Stomach (tissue), 9 donors: Measurements from ENCODE around the gene GZF1. TPM values are rescaled to one million over a fixed set of nuclear protein-coding genes. Genes with fewer than 3 reads are reported as not detected.
"Not testable (repeated sequence)": the region's sequence is repeated elsewhere in the genome, so short reads cannot be mapped to it uniquely, and the experiment has no call there.

Experiments
- DNase-seq, 2 donors: peaks; one replicate each; pipeline versions ENCODE4 v3.0.0 to v3.0.0-alpha.2; 2013 to 2019
- H3K27ac ChIP-seq, 5 donors: fragments of 200-600 bp in 4 of 5; sonication (generic) in 4 of 5; one replicate each; pipeline ENCODE4 v1.5.1; 2013 to 2019; ENCODE audit warnings: mild to moderate bottlenecking in 1 of 5, moderate library complexity in 1 of 5
- H3K27me3 ChIP-seq, 3 donors: fragments of 200-600 bp; sonication (generic); one replicate each; pipeline ENCODE4 v1.5.1; 2017 to 2019; ENCODE audit warnings: mixed run types in 1 of 3
- H3K36me3 ChIP-seq, 4 donors: fragments of 200-600 bp; sonication (generic); 1 replicate in 3 of 4; 2 replicates in 1 of 4; pipeline ENCODE4 v1.5.1; 2016 to 2019
- H3K4me1 ChIP-seq, 4 donors: fragments of 200-600 bp; sonication (generic); one replicate each; pipeline ENCODE4 v1.5.1; 2016 to 2019
- H3K4me3 ChIP-seq, 4 donors: fragments of 200-600 bp; sonication (generic) in 3 of 4; one replicate each; pipeline ENCODE4 v1.5.1; 2016 to 2019; ENCODE audit warnings: mild to moderate bottlenecking in 1 of 4
- H3K9me3 ChIP-seq, 4 donors: fragments of 200-600 bp; sonication (generic); one replicate each; pipeline ENCODE4 v1.5.1; 2016 to 2019
- EP300 ChIP-seq: sonication (generic); formaldehyde crosslinking; IDR thresholded peaks from one replicate; pipeline ENCODE4 v1.6.1; 2017; ENCODE audit warnings: antibody characterized with exemption
- POLR2A ChIP-seq, 4 donors: fragments of 450-650 bp; IDR thresholded peaks; one replicate each; pipeline ENCODE4 v1.6.1; 2016; ENCODE audit warnings: antibody characterized with exemption in 4 of 4, control low read depth in 2 of 4, mild to moderate bottlenecking in 1 of 4, moderate library complexity in 1 of 4
- POLR2AphosphoS5 ChIP-seq, 3 donors: sonication (generic); formaldehyde crosslinking; IDR thresholded peaks; one replicate each; pipeline ENCODE4 v1.6.1; 2016; ENCODE audit warnings: antibody characterized with exemption in 3 of 3
- WGBS, 5 donors: extraction: QIAGEN DNeasy Blood & Tissue Kit in 3 of 5; methylation state at CpG; one replicate each; pipeline versions ENCODE4 v1.1.5 to v1.1.7; 2013 to 2018; 5-methylcytosine and 5-hydroxymethylcytosine counted together
- intact Hi-C: fragments of 100-400 bp; cut with DNase I; formaldehyde crosslinking; loops from one replicate; pipeline ENCODE4 v1.15.1; 2023; ENCODE audit warnings: low total_unique reads
- polyA plus RNA-seq, 3 donors: library from polyadenylated mRNA; stranded (reverse); fragments of 200-250 nt; gene quantifications; one replicate each; pipeline ENCODE4 v1.2.3, GENCODE V29; 2013
- total RNA-seq, 5 donors: library from RNA; depleted of rRNA; stranded (reverse); fragments of >200 nt; gene quantifications; one replicate each; pipeline versions ENCODE4 v1.1.0 to v1.2.3, GENCODE V29; 2014 to 2016
- TF ChIP-seq, protein P1 (sequence below), 7 experiments: fragments of 450-650 bp in 4 of 7; fragments of 200-600 bp in 3 of 7; sonication (generic) in 3 of 7; IDR thresholded peaks; one replicate each; pipeline ENCODE4 v1.5.1; 2016 to 2019; ENCODE audit warnings: antibody characterized with exemption in 7 of 7, control low read depth in 2 of 7, mild to moderate bottlenecking in 1 of 7
- donor health status: healthy with polysubstance abuse.
- donor health status: Bipolar disorder and iron deficiency.
- donor health status: healthy.

The GZF1 gene
- total and polyA plus RNA-seq, 8 donors = 2.9 to 19.7 (median 8.6) TPM

GRCh38 chr20:23344336-23344735 lies 17.6 kb upstream of the GZF1 start:
- Histone ChIP-seq H3K36me3 (no peaks in the 10 kb centered on the region), H3K27me3 (peaks cover 0 to 5% (median 0%) of the 10 kb centered on the region in 3 donors), H3K9me3 (no peaks in the 10 kb centered on the region), H3K4me3 (no peak overlapping the region), H3K27ac (no peak overlapping the region), H3K4me1 (peaks cover 2 to 9% (median 4%) of the 10 kb centered on the region in 4 donors)
- intact Hi-C loops = loop anchor here (5.0 kb wide), 2 partner anchors 297 to 647 kb away; partner anchors contain the start of gene THBD
- TF ChIP-seq POLR2A (IDR thresholded peaks at IDR 0.05) = no peak
- no peak for TF ChIP-seq POLR2AphosphoS5 (IDR thresholded peaks at IDR 0.05)
- TF ChIP-seq EP300 = no peak
- TF ChIP-seq, protein P1, sequence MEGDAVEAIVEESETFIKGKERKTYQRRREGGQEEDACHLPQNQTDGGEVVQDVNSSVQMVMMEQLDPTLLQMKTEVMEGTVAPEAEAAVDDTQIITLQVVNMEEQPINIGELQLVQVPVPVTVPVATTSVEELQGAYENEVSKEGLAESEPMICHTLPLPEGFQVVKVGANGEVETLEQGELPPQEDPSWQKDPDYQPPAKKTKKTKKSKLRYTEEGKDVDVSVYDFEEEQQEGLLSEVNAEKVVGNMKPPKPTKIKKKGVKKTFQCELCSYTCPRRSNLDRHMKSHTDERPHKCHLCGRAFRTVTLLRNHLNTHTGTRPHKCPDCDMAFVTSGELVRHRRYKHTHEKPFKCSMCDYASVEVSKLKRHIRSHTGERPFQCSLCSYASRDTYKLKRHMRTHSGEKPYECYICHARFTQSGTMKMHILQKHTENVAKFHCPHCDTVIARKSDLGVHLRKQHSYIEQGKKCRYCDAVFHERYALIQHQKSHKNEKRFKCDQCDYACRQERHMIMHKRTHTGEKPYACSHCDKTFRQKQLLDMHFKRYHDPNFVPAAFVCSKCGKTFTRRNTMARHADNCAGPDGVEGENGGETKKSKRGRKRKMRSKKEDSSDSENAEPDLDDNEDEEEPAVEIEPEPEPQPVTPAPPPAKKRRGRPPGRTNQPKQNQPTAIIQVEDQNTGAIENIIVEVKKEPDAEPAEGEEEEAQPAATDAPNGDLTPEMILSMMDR (IDR thresholded peaks at IDR 0.05) = no peak
- no peak for DNase-seq
- WGBS, 5 donors = 58 to 74% (median 69%) methylated on average over 5 of the region's 5 CpGs

DNA sequence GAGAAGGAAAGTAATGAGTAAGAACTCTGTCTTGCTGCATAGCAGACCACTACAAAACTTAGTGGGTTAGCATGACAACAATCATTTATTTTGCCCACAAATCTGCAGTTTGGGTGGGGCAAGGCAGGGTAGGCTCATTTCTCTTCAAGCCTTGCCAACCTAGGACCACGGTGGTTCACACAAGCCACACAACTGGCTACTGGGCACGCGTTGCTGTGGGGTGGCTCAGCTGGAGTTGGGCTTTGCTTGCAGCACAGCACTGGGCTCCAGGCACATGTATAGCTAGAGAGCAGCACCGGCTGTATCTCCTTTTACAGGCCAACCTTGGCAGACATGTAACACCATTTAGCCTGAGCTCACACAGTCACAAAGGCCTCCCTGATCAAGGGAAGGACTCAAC lies 16.0 kb upstream of the GZF1 start:
- Histone ChIP-seq H3K27ac (no peak overlapping the region), H3K9me3 (no peaks in the 10 kb centered on the region), H3K36me3 (no peaks in the 10 kb centered on the region), H3K4me1 (peaks cover 3 to 10% (median 9%) of the 10 kb centered on the region in 4 donors), H3K27me3 (peaks cover 0 to 5% (median 0%) of the 10 kb centered on the region in 3 donors), H3K4me3 (no peak overlapping the region)
- TF ChIP-seq EP300 (no peak), POLR2A (IDR thresholded peaks at IDR 0.05) (no peak), POLR2AphosphoS5 (IDR thresholded peaks at IDR 0.05) (no peak)
- TF ChIP-seq, protein P1 (IDR thresholded peaks at IDR 0.05) = no peak
- intact Hi-C loops = no loop called here
- DNase-seq = no peak
- WGBS, 5 donors = 87 to 95% (median 91%) methylated on average over 3 to 4 of the region's 4 CpGs

- H3K36me3 ChIP-seq = no peaks in the 10 kb centered on the region
- intact Hi-C loops = no loop called here
- 90 to 94% (median 92%) methylated on average over 6 of the region's 6 CpGs for WGBS, 5 donors
- TF ChIP-seq POLR2A (IDR thresholded peaks at IDR 0.05) (no peak), EP300 (no peak), POLR2AphosphoS5 (IDR thresholded peaks at IDR 0.05) (no peak)
- TF ChIP-seq, protein P1 (IDR thresholded peaks at IDR 0.05) = no peak
- H3K9me3 ChIP-seq = no peaks in the 10 kb centered on the region
- no peak overlapping the region for H3K27ac ChIP-seq
- H3K4me1 ChIP-seq = peaks cover 18 to 27% (median 23%) of the 10 kb centered on the region in 4 donors
- H3K27me3 ChIP-seq = no peaks in the 10 kb centered on the region
- no peak for DNase-seq
- no peak overlapping the region for H3K4me3 ChIP-seq
Measured at GRCh38 chr20:23347791-23348190, 14.2 kb upstream of the GZF1 start.

DNA sequence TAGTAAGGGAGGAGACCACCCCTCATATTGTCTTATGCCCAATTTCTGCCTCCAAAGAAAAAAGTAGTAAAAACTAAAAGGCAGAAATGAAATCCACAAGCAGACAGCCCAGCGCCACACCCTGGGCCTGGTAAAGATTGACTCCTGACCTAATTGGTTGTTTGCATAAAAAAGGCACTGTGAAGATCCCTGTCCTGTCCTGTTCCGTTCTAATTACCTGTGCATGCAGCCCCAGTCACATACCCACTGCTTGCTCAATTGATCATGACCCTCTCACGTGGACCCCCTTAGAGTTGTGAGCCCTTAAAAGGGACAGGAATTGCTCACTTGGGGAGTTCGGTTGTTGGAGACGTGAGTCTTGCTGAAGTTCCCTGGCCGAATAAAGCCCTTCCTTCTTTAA lies 13.5 kb upstream of the GZF1 start:
- H3K9me3 ChIP-seq, H3K36me3 ChIP-seq, DNase-seq, intact Hi-C loops, H3K4me3 ChIP-seq, H3K27me3 ChIP-seq: not testable (repeated sequence)
- WGBS, 5 donors = 87 to 92% (median 89%) methylated on average over 6 of the region's 6 CpGs
- H3K27ac ChIP-seq = peak overlapping the region in 4 of 5 donors; percentile 94 to 98 (median 96)
- H3K4me1 ChIP-seq = peaks cover 18 to 33% (median 26%) of the 10 kb centered on the region in 4 donors
